GM10248 (cell line): ENCODE data around the gene NMBR.
"Not testable (repeated sequence)": the region's sequence is repeated elsewhere in the genome, so short reads cannot be mapped to it uniquely, and the experiment has no call there.

ENCODE experiments used
- CTCF ChIA-PET: fragments of 300-600 bp; sonication (Branson Sonifier 250); formaldehyde crosslinking; extraction: SDS; loops from one replicate; lab custom pipeline; 2021; ENCODE audit warnings: antibody characterized with exemption; lab: Yijun Ruan, JAX
- POLR2A ChIA-PET: fragments of 350-650 bp; sonication (Branson Sonifier 250); formaldehyde crosslinking; extraction: SDS; loops from one replicate; lab custom pipeline; 2020; ENCODE audit warnings: antibody characterized with exemption; lab: Yijun Ruan, JAX
- DNase-seq: peaks from one replicate; pipeline ENCODE4 v3.0.0; 2012; ENCODE audit errors: extremely low spot score
- TF ChIP-seq, protein P1 (sequence below): IDR thresholded peaks from 2 replicates; pipeline ENCODE4 v1.5.1; 2012; ENCODE audit warnings: mild to moderate bottlenecking, low read depth; ENCODE audit errors: extremely low read depth, missing control alignments, control extremely low read depth

NMBR gene

GRCh38 chr6:142152746-142153145 is 5.8 kb upstream of the NMBR start:
- DNase-seq: no peak
- POLR2A ChIA-PET: no interaction called here
- CTCF ChIA-PET: interaction anchor here (1.8 kb wide), 1 partner anchor 56 kb away, joined by 4 read pairs; no protein-coding TSS in a partner anchor
- TF ChIP-seq, protein P1, sequence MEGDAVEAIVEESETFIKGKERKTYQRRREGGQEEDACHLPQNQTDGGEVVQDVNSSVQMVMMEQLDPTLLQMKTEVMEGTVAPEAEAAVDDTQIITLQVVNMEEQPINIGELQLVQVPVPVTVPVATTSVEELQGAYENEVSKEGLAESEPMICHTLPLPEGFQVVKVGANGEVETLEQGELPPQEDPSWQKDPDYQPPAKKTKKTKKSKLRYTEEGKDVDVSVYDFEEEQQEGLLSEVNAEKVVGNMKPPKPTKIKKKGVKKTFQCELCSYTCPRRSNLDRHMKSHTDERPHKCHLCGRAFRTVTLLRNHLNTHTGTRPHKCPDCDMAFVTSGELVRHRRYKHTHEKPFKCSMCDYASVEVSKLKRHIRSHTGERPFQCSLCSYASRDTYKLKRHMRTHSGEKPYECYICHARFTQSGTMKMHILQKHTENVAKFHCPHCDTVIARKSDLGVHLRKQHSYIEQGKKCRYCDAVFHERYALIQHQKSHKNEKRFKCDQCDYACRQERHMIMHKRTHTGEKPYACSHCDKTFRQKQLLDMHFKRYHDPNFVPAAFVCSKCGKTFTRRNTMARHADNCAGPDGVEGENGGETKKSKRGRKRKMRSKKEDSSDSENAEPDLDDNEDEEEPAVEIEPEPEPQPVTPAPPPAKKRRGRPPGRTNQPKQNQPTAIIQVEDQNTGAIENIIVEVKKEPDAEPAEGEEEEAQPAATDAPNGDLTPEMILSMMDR: no peak

GRCh38 chr6:142141531-142141930 is 5.4 kb downstream of the NMBR start:
- POLR2A ChIA-PET, DNase-seq, CTCF ChIA-PET: not testable (repeated sequence)

DNA sequence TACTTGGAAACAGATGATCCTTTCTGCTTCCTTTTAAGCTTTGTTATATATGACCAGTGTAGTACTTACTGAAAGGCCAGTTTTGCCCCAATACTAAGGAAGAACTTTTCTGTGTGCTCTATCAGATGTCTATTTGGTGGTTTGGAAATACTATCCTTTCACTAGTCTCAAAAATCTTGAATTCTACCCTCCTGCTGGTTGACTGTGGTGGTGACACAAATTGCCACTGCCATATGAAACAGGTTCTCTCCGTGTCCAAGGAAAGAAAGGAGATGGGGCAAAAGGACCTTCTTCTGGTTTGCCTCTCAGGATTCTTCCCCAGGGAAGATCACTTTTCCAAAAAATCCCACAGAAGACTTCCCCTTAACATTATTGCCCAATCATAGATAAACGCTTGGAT is 8.0 kb downstream of the NMBR start:
- ChIA-PET CTCF (interaction anchor here (0.9 to 1.3 kb wide), 3 partner anchors 7 to 27 kb away, joined by 3 read pairs; partner anchors contain the start of genes NMBR and VTA1), POLR2A (no interaction called here)
- no peak for DNase-seq
- TF ChIP-seq, protein P1: no peak

GRCh38 chr6:142132625-142133024 is 14.3 kb downstream of the NMBR start, which contains the start of gene GJE1:
Gene GJE1, plus strand, starts transcription at chr6:142132925. Its CDS starts 234 bp downstream, at chr6:142133159.
- TF ChIP-seq, protein P1: no peak
- CTCF ChIA-PET: no interaction called here
- POLR2A ChIA-PET: no interaction called here
- no peak for DNase-seq

GRCh38 chr6:142130814-142131213 is 16.1 kb downstream of the NMBR start:
- ChIA-PET POLR2A (no interaction called here), CTCF (interaction anchor here (0.9 kb wide), 1 partner anchor 94 kb away, joined by 3 read pairs; no protein-coding TSS in a partner anchor)
- TF ChIP-seq, protein P1: no peak
- no peak for DNase-seq

DNA sequence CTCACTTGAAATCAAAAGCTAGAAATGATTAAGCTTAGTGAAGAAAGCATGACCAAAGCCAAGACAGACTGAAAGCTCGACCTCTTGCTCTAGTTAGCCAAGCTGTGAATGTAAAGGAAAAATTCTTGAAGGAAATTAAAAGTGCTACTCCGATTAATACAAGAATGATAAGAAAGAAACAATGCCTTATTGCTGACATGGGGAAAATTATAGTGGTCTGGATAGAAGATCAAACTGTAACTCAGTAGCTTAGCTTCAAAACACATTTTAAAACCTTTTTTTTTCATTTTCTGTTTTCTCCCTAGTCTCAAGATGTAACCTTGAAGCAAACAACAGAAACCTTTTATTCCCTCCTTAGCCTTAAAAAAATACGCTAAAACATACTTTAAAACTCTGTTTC is 25.6 kb downstream of the NMBR start:
- ChIA-PET CTCF (interaction anchor here (0.9 to 3.2 kb wide), 2 partner anchors 9 to 132 kb away, joined by 5 to 24 read pairs; no protein-coding TSS in a partner anchor), POLR2A (no interaction called here)
- DNase-seq: no peak
- TF ChIP-seq, protein P1: no peak

DNA sequence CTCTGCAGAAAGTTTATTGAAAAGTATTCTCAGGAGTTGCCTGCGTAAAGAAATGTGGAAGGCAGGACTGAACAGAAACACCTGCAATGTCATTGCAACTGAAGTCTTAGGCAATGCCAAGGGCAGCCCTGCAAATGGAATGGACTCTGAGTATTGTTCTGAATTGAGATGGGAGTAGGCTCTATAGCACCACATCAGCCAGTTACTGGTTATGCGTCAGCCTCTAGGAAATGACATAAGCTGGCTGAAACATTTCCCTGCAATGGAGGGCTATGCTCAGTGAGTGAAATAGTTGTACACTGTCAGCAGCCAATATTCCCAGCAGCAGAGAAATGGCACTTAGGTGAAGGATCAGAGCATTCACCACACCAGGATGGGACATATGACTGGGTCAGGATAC is 28.0 kb downstream of the NMBR start:
- DNase-seq: no peak
- TF ChIP-seq, protein P1: no peak
- POLR2A ChIA-PET: no interaction called here
- CTCF ChIA-PET: interaction anchor here (1.0 kb wide), 1 partner anchor 129 kb away, joined by 5 read pairs; no protein-coding TSS in a partner anchor
